Endothelial cell (in vitro differentiated cells): ENCODE data around the gene PRDM12. TPM values are rescaled to one million over a fixed set of nuclear protein-coding genes. Genes with fewer than 3 reads are reported as not detected.

ENCODE experiments used
- DNase-seq: peaks from one replicate; pipeline ENCODE4 v3.0.0; 2021; ENCODE audit warnings: low spot score
- H3K27ac Mint-ChIP-seq: one replicate; pipeline ENCODE4 v1.8.0; 2021; ENCODE audit warnings: mixed read lengths, inconsistent platforms; ENCODE audit not compliant: unreplicated experiment
- H3K27me3 Mint-ChIP-seq: one replicate; pipeline ENCODE4 v1.8.0; 2021; ENCODE audit warnings: mild to moderate bottlenecking, moderate library complexity, mixed read lengths, inconsistent platforms; ENCODE audit not compliant: unreplicated experiment
- H3K36me3 Mint-ChIP-seq: one replicate; pipeline ENCODE4 v1.8.0; 2021; ENCODE audit warnings: mild to moderate bottlenecking, low read depth, mixed read lengths, inconsistent platforms; ENCODE audit not compliant: unreplicated experiment
- H3K4me1 Mint-ChIP-seq: one replicate; pipeline ENCODE4 v1.8.0; 2021; ENCODE audit warnings: mild to moderate bottlenecking, mixed read lengths, inconsistent platforms; ENCODE audit not compliant: unreplicated experiment
- H3K4me3 Mint-ChIP-seq: one replicate; pipeline ENCODE4 v1.8.0; 2021; ENCODE audit warnings: mild to moderate bottlenecking, mixed read lengths, inconsistent platforms; ENCODE audit not compliant: unreplicated experiment
- H3K9me3 Mint-ChIP-seq: one replicate; pipeline ENCODE4 v1.8.0; 2021; ENCODE audit warnings: mixed read lengths, inconsistent platforms; ENCODE audit not compliant: unreplicated experiment
- total RNA-seq: library from RNA; stranded (reverse); fragmentation: NEBNext Ultra II Directional; extraction: Animal tissue kit (Norgen Biotek cat#: 25700); gene quantifications from one replicate; pipeline ENCODE4 v1.2.1, GENCODE V29; 2021; ENCODE audit not compliant: unreplicated experiment
- TF ChIP-seq, protein P1 (sequence below): fragments of 200-600 bp; sonication (generic); IDR thresholded peaks from one replicate; pipeline ENCODE4 v1.5.0; 2021; ENCODE audit warnings: antibody characterized with exemption; ENCODE audit not compliant: unreplicated experiment

The PRDM12 gene
- total RNA-seq, 1 donor from 2014 or later: not detected

DNA sequence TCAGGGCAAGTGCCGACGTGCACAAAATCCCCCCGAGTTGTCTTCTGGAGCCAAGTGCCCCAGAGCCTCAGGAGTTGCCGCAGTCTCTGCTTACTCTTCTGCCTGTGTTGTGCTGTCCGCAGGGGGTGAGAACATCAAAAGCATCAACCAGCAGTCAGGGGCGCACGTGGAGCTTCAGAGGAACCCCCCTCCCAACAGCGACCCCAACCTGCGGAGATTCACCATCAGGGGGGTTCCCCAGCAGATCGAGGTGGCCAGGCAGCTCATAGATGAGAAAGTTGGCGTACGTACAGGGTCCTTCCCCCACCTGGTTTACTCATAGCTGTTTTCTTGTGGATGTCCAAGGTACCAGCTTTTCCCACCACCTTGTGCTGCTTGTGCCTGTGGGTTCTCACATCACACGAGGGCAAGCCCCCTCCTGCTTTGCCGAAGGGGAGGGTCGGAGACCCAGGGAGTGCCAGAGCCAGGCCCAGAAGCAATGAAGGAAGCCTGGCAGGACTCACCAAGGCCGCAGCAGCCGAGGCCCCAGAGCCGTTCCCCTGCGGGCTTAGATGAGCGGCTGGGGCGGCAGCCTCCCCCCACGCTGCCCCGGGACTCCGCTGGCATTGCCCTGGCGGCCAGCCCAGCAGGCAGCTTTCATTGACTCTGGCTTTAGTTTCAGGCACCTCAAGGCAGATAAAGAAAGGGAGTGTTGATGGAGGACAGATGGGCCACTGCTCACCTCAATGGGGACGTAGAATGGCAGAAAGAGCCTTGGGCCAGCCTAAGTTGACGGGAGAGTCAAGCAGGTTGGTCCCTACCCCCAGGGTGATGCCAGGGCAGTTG, 33.7 kb upstream of the PRDM12 start:
- H3K27me3 Mint-ChIP-seq: peaks cover 2% of the 10 kb centered on the region
- peaks cover 48% of the 10 kb centered on the region for H3K36me3 Mint-ChIP-seq
- TF ChIP-seq, protein P1, sequence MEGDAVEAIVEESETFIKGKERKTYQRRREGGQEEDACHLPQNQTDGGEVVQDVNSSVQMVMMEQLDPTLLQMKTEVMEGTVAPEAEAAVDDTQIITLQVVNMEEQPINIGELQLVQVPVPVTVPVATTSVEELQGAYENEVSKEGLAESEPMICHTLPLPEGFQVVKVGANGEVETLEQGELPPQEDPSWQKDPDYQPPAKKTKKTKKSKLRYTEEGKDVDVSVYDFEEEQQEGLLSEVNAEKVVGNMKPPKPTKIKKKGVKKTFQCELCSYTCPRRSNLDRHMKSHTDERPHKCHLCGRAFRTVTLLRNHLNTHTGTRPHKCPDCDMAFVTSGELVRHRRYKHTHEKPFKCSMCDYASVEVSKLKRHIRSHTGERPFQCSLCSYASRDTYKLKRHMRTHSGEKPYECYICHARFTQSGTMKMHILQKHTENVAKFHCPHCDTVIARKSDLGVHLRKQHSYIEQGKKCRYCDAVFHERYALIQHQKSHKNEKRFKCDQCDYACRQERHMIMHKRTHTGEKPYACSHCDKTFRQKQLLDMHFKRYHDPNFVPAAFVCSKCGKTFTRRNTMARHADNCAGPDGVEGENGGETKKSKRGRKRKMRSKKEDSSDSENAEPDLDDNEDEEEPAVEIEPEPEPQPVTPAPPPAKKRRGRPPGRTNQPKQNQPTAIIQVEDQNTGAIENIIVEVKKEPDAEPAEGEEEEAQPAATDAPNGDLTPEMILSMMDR: no peak
- H3K4me1 Mint-ChIP-seq: no peaks in the 10 kb centered on the region
- H3K27ac Mint-ChIP-seq: no peak overlapping the region
- H3K9me3 Mint-ChIP-seq: no peaks in the 10 kb centered on the region
- H3K4me3 Mint-ChIP-seq: no peak overlapping the region
- DNase-seq: no peak

DNA sequence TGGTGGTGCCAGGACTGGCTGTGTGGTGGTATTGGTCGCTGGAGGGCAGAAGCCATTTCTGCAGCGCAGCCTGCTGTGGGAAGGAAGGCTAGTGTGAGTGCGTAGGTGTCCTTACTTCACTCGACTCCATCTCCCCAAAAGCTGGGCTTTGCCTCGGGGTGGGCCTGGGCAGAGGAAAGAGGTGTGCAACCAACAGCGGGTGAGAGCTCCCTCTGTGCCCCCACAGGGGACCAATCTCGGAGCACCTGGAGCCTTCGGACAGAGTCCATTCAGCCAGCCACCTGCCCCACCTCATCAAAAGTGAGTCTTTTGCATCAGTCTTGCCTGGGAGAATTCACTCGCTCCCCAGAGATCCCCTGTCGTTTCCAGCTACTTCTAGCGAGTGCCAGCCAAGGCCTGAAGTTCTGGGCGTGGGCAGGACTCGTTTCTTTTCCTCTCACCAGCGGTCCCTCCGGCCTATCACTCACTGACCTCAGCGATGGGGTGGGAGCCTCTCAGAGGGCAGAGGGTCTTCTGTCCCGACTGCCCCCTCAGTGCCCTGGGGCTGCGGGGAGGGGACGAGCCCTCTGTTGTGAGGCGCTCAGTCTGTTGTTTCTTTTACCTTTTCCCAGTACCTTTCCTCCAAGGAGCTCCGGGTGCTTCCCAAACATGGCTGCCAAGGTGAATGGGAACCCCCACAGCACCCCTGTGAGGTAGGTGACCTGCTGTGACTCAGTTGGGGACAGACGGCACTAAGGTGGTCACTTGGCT, 32.9 kb upstream of the PRDM12 start:
- Mint-ChIP-seq H3K4me3 (peak overlapping the region; percentile 14), H3K27me3 (peaks cover 2% of the 10 kb centered on the region), H3K4me1 (no peaks in the 10 kb centered on the region), H3K9me3 (no peaks in the 10 kb centered on the region), H3K27ac (no peak overlapping the region), H3K36me3 (peaks cover 40% of the 10 kb centered on the region)
- TF ChIP-seq, protein P1: no peak
- no peak for DNase-seq

- TF ChIP-seq, protein P1: no peak
- DNase-seq: no peak
- peaks cover 40% of the 10 kb centered on the region for H3K36me3 Mint-ChIP-seq
Measured at GRCh38 chr9:130632081-130632710, 32.2 kb upstream of the PRDM12 start.

GRCh38 chr9:130632841-130633240, 31.6 kb upstream of the PRDM12 start:
- Mint-ChIP-seq H3K4me1 (no peaks in the 10 kb centered on the region), H3K27me3 (peaks cover 2% of the 10 kb centered on the region), H3K36me3 (peaks cover 36% of the 10 kb centered on the region), H3K4me3 (peak overlapping the region; percentile 14), H3K27ac (peak overlapping the region; percentile 72), H3K9me3 (no peaks in the 10 kb centered on the region)
- no peak for DNase-seq
- TF ChIP-seq, protein P1: no peak

More at GRCh38 chr9:130632081-130632710, 32.2 kb upstream of the PRDM12 start:
- Mint-ChIP-seq H3K4me3 (peak overlapping the region; percentile 14), H3K9me3 (no peaks in the 10 kb centered on the region), H3K27ac (no peak overlapping the region), H3K27me3 (peaks cover 2% of the 10 kb centered on the region), H3K4me1 (no peaks in the 10 kb centered on the region)
